ENCODE results near the gene KCTD18. TPM values are rescaled to one million over a fixed set of nuclear protein-coding genes. Genes with fewer than 3 reads are reported as not detected.

KCTD18 gene
- total RNA-seq, 1 experiment from 2014 or later, result 13.0 TPM

DNA sequence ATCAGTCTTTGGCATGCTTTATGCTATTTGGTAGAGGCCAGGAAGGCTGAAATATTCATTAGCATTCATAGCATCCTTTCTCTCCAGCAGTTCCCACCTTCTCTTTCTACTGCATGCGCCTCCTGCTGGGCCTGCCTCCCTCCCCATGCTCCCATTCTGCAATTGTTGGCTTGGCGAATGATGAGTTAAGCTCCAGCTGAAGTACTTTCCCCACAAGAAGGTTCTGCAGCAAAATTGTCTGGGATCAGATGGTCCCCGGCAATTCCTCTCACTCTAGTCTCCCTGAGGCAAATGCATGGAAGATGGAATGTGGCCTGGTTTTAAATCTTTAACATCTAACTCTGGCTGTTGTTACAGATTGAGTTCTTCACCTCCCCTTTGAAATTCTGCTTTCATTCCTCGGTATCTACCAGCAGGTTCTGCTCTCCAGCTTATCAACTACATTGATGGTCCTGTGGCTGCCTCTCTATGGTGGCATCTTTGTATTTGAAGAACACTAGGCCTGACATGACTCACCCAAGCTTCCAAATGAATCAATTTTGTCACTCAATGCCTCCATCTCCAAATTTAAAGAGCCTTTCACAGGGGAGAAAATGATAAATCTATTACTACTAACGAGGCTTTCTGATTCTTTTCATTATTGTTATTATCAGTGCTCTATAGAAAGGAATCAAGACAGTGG lies 55.9 kb downstream of the KCTD18 start:
- H2AFZ ChIP-seq (ENCODE audit: low read length), result no peak overlapping the region
- CTCF ChIA-PET, result no interaction called here
- no peak for ATAC-seq

GRCh38 chr2:200453142-200453852 lies 56.6 kb downstream of the KCTD18 start:
- POLR2A ChIA-PET (ENCODE audit: unreplicated experiment), result interaction anchor here (0.6 kb wide), 1 partner anchor 194 kb away, joined by 3 read pairs; no protein-coding TSS in a partner anchor
- CTCF ChIA-PET, result no interaction called here

More for the DNA sequence above, 55.9 kb downstream of the KCTD18 start:
- TF ChIP-seq CTCF (conservative IDR thresholded peaks at IDR 0.05; ENCODE audit: low read depth, low read length) (no peak), EZH2 (IDR thresholded peaks at IDR 0.05; ENCODE audit: low read length, unreplicated experiment) (no peak), EZH2phosphoT487 (IDR thresholded peaks at IDR 0.05; ENCODE audit: borderline replicate concordance, low read length) (no peak)
- Histone ChIP-seq H3K27ac (ENCODE audit: low read length) (no peak overlapping the region), H3K4me2 (ENCODE audit: low read length) (no peak overlapping the region), H3K27me3 (ENCODE audit: low read length) (no peaks in the 10 kb centered on the region), H3K36me3 (ENCODE audit: low read depth, low read length) (peaks cover 43% of the 10 kb centered on the region), H4K20me1 (ENCODE audit: low read length) (no peaks in the 10 kb centered on the region), H3K79me2 (ENCODE audit: low read length) (no peaks in the 10 kb centered on the region), H3F3A (ENCODE audit: low read length, unreplicated experiment) (no peaks in the 10 kb centered on the region), H3K4me3 (ENCODE audit: low read length) (no peak overlapping the region), H3K9ac (ENCODE audit: low read length) (no peak overlapping the region), H3K9me2 (replicated peaks; ENCODE audit: low read length) (no peaks in the 10 kb centered on the region), H3K9me3 (ENCODE audit: low read length) (no peaks in the 10 kb centered on the region), H3K4me1 (ENCODE audit: insufficient read depth, low read length) (peaks cover 27% of the 10 kb centered on the region)
- intact Hi-C loops (cut with micrococcal nuclease), result no loop called here
- BruUV-seq (replicated peaks), result no TSS peak
- no peak for DNase-seq
- POLR2A ChIA-PET (ENCODE audit: unreplicated experiment), result no interaction called here

More at GRCh38 chr2:200453142-200453852, 56.6 kb downstream of the KCTD18 start:
- H3K4me2 ChIP-seq (ENCODE audit: low read length), result no peak overlapping the region
- H3K79me2 ChIP-seq (ENCODE audit: low read length), result no peaks in the 10 kb centered on the region
- intact Hi-C loops (cut with micrococcal nuclease), result no loop called here
- H3K9me2 ChIP-seq (replicated peaks; ENCODE audit: low read length), result no peaks in the 10 kb centered on the region
- H4K20me1 ChIP-seq (ENCODE audit: low read length), result no peaks in the 10 kb centered on the region
- no peak overlapping the region for H3K27ac ChIP-seq (ENCODE audit: low read length)
- TF ChIP-seq CTCF (conservative IDR thresholded peaks at IDR 0.05; ENCODE audit: low read depth, low read length), result no peak
- H2AFZ ChIP-seq (ENCODE audit: low read length), result no peak overlapping the region
- H3K9me3 ChIP-seq (ENCODE audit: low read length), result no peaks in the 10 kb centered on the region
- no peak for DNase-seq
- ATAC-seq, result no peak
- H3K27me3 ChIP-seq (ENCODE audit: low read length), result no peaks in the 10 kb centered on the region
- peaks cover 42% of the 10 kb centered on the region for H3K36me3 ChIP-seq (ENCODE audit: low read depth, low read length)
- no peak overlapping the region for H3K4me3 ChIP-seq (ENCODE audit: low read length)
- peaks cover 27% of the 10 kb centered on the region for H3K4me1 ChIP-seq (ENCODE audit: insufficient read depth, low read length)
- no peak overlapping the region for H3K9ac ChIP-seq (ENCODE audit: low read length)
- H3F3A ChIP-seq (ENCODE audit: low read length, unreplicated experiment), result no peaks in the 10 kb centered on the region
- BruUV-seq (replicated peaks), result no TSS peak

All from PC-3 (cell line).